GM18498 (cell line): ENCODE data around the gene ZNF630.
"Not testable (repeated sequence)": the region's sequence is repeated elsewhere in the genome, so short reads cannot be mapped to it uniquely, and the experiment has no call there.

Experiments used
- ATAC-seq: cut with Tn5 transposase; IDR thresholded peaks from one replicate; pipeline ENCODE4 v1.9.1; 2021; ENCODE audit warnings: mild to moderate bottlenecking, moderate library complexity; ENCODE audit not compliant: unreplicated experiment

The ZNF630 gene

GRCh38 chrX:48030641-48031173 lies 40.7 kb downstream of the ZNF630 start:
- not testable (repeated sequence) for ATAC-seq

GRCh38 chrX:48030237-48030636 lies 41.2 kb downstream of the ZNF630 start:
- no peak for ATAC-seq

GRCh38 chrX:48028091-48028490 lies 43.3 kb downstream of the ZNF630 start:
- no peak for ATAC-seq

GRCh38 chrX:48027545-48027944 lies 43.9 kb downstream of the ZNF630 start:
- not testable (repeated sequence) for ATAC-seq

- ATAC-seq = no peak
Measured at GRCh38 chrX:48025561-48025960, 45.9 kb downstream of the ZNF630 start.

- no peak for ATAC-seq
Measured at GRCh38 chrX:48022738-48023137, 48.7 kb downstream of the ZNF630 start.

GRCh38 chrX:48022100-48022499 lies 49.3 kb downstream of the ZNF630 start:
- no peak for ATAC-seq

GRCh38 chrX:48021026-48021900 lies 50.2 kb downstream of the ZNF630 start:
- peak; percentile 72 for ATAC-seq

GRCh38 chrX:48020472-48020871 lies 51.0 kb downstream of the ZNF630 start:
- ATAC-seq = not testable (repeated sequence)

- ATAC-seq = not testable (repeated sequence)
Measured at GRCh38 chrX:48019892-48020291, 51.5 kb downstream of the ZNF630 start.

- not testable (repeated sequence) for ATAC-seq
Measured at GRCh38 chrX:48016583-48017310, 54.7 kb downstream of the ZNF630 start.

- not testable (repeated sequence) for ATAC-seq
Measured at GRCh38 chrX:48009445-48009960, 61.9 kb downstream of the ZNF630 start.
